ENCODE results near the gene ATP8A1. TPM values are rescaled to one million over a fixed set of nuclear protein-coding genes. Genes with fewer than 3 reads are reported as not detected.

The ATP8A1 gene
- total and polyA plus RNA-seq, 2 of the 8 experiments (the other 6 are each of a cell fraction or from before 2014, with no cell fraction given), result 3.7 to 14.9 TPM

DNA sequence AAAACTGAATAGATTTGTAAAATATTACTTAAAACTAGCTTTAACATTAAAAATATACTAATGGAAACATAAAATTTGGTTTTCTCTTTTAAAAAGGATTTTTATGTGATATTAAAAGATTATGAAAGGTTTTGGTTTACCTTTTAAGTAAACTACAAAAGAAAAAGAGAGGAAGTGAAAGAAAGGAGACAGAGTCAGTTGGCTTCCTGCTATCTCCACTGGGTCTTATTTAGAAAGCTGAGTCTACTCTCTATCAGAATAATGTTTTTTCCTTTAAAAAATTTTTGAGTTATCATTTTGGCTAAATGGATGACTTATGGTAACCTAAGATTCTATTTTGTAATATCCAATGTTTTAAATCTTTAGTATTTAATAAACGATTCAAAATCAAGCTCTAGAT is 21.6 kb upstream of the ATP8A1 start:
- H3K4me3 ChIP-seq (ENCODE audit: extremely low read depth in 1 of 4, insufficient read depth in 2 of 4, low read depth in 3 of 4, low read length in 4 of 4), result no peak overlapping the region
- H2AFZ ChIP-seq (ENCODE audit: low read length), result no peak overlapping the region
- H2AK5ac ChIP-seq (ENCODE audit: low read depth, low read length), result no peak overlapping the region
- no peak overlapping the region for H2BK20ac ChIP-seq (ENCODE audit: low read length)
- no peak overlapping the region for H4K91ac ChIP-seq (replicated peaks; ENCODE audit: insufficient read length, low read length)
- H3K14ac ChIP-seq (ENCODE audit: insufficient read length), result no peak overlapping the region
- no peak overlapping the region for H2BK5ac ChIP-seq (ENCODE audit: low read depth, low read length)
- no peaks in the 10 kb centered on the region for H3K27me3 ChIP-seq (replicated peaks in 1 of 4; ENCODE audit: control insufficient read depth in 3 of 4, extremely low read depth in 1 of 4, insufficient read depth in 3 of 4, low read length in 3 of 4)
- H2BK12ac ChIP-seq (ENCODE audit: low read depth, low read length), result no peak overlapping the region
- TF ChIP-seq CBX8 (IDR thresholded peaks at IDR 0.05; ENCODE audit: borderline replicate concordance, low read depth, low read length), result no peak
- TF ChIP-seq MAFK (IDR thresholded peaks at IDR 0.05; ENCODE audit: low read depth, low read length), result no peak
- TF ChIP-seq JUND (IDR thresholded peaks at IDR 0.05; ENCODE audit: low read length), result no peak
- TF ChIP-seq CREB1 (IDR thresholded peaks at IDR 0.05), result no peak
- no peak for TF ChIP-seq KDM5A (IDR thresholded peaks at IDR 0.05; ENCODE audit: low read length)
- no peak for TF ChIP-seq TCF12 (IDR thresholded peaks at IDR 0.05; ENCODE audit: low read depth, low read length)
- TF ChIP-seq HDAC2 (IDR thresholded peaks at IDR 0.05; ENCODE audit: borderline replicate concordance in 1 of 2, low read depth in 2 of 2, low read length in 2 of 2), result no peak
- TF ChIP-seq CHD1 (IDR thresholded peaks at IDR 0.05; ENCODE audit: low read depth, low read length), result no peak
- TF ChIP-seq FOSL1 (IDR thresholded peaks at IDR 0.05; ENCODE audit: insufficient read depth, low read depth, low read length), result no peak
- TF ChIP-seq CTBP2 (IDR thresholded peaks at IDR 0.05; ENCODE audit: borderline replicate concordance, insufficient read depth, insufficient read length, low read length), result no peak
- no peak for TF ChIP-seq POU5F1 (IDR thresholded peaks at IDR 0.05; ENCODE audit: low read depth, low read length)
- no peak for TF ChIP-seq RXRA (IDR thresholded peaks at IDR 0.05; ENCODE audit: insufficient read depth, low read depth, low read length)
- ChIA-PET POLR2A (ENCODE audit: partially characterized antibody) (no interaction called here), CTCF (ENCODE audit: partially characterized antibody) (interaction anchor here (0.6 kb wide), 1 partner anchor 29 kb away, joined by 3 read pairs; no protein-coding TSS in a partner anchor)
- peaks cover 0 to 4% (median 0%) of the 10 kb centered on the region in 4 experiments; a peak in 3 of 8 replicates for H3K36me3 ChIP-seq (ENCODE audit: control insufficient read depth in 2 of 4, insufficient read depth in 4 of 4, low read length in 3 of 4)
- FAIRE-seq (no peak), DNase-seq (ENCODE audit: low read depth in 1 of 2, low spot score in 2 of 2) (no peak)
- H3K4me2 ChIP-seq (ENCODE audit: insufficient read depth in 1 of 2, low read depth in 2 of 2, low read length in 2 of 2), result no peak overlapping the region
- H4K20me1 ChIP-seq (replicated peaks in 1 of 2; ENCODE audit: control insufficient read depth in 1 of 2, insufficient read depth in 2 of 2, low read length in 2 of 2), result no peaks in the 10 kb centered on the region
- peaks cover 0 to 5% (median 0%) of the 10 kb centered on the region in 4 experiments; a peak in 1 of 7 replicates for H3K4me1 ChIP-seq (replicated peaks in 1 of 4; ENCODE audit: control insufficient read depth in 3 of 4, insufficient read depth in 4 of 4, low read length in 3 of 4)
- no peak overlapping the region for H2BK120ac ChIP-seq (replicated peaks; ENCODE audit: low read depth, low read length)
- H3K4ac ChIP-seq (replicated peaks; ENCODE audit: insufficient read length, low read depth, low read length), result no peak overlapping the region
- H4K5ac ChIP-seq (ENCODE audit: insufficient read length, low read depth, low read length), result no peak overlapping the region
- no peak overlapping the region for H3K18ac ChIP-seq (ENCODE audit: extremely low read depth, low read length)
- no peaks in the 10 kb centered on the region for H3K79me2 ChIP-seq (ENCODE audit: control insufficient read depth in 1 of 2, insufficient read depth in 2 of 2, low read length in 2 of 2)
- no peak overlapping the region for H3K23ac ChIP-seq (ENCODE audit: insufficient read length)
- peaks cover 3 to 4% of the 10 kb centered on the region in 2 experiments; a peak in 1 of 4 replicates for H3K9me3 ChIP-seq (ENCODE audit: insufficient read depth in 2 of 2, low read depth in 1 of 2, low read length in 1 of 2)
- no peak overlapping the region for H2BK15ac ChIP-seq (ENCODE audit: low read length)
- H3K9ac ChIP-seq (replicated peaks in 1 of 4; ENCODE audit: extremely low read depth in 1 of 4, low read depth in 3 of 4, low read length in 3 of 4), result no peak overlapping the region
- H4K8ac ChIP-seq (ENCODE audit: extremely low read depth, insufficient read depth, low read length), result no peak overlapping the region
- no peak overlapping the region for H3K56ac ChIP-seq (replicated peaks; ENCODE audit: insufficient read length, low read depth, low read length)
- H3K27ac ChIP-seq (ENCODE audit: low read depth, low read length), result no peak overlapping the region
- WGBS, 2 experiments (ENCODE audit: extremely low coverage in 1 of 2, insufficient coverage in 1 of 2, insufficient read length in 1 of 2, insufficient replicate concordance in 2 of 2, low coverage in 1 of 2, low lambda C conversion rate in 2 of 2, missing lambda C conversion rate in 1 of 2), result 100% methylated on average over 1 of the region's 1 CpG; no CpG with 5 or more reads in 1 of the 2 experiments
- no peaks in the 10 kb centered on the region for H3K23me2 ChIP-seq (ENCODE audit: low read depth, low read length)
- H3K79me1 ChIP-seq (ENCODE audit: low read depth, low read length), result no peaks in the 10 kb centered on the region
